CD14-positive monocyte (primary cell): ENCODE data around the gene DACT3. TPM values are rescaled to one million over a fixed set of nuclear protein-coding genes. Genes with fewer than 3 reads are reported as not detected.

Source experiments
- DNase-seq, 3 donors: peaks; one replicate each; pipeline ENCODE4 v3.0.0-alpha.2; 2011 to 2022
- H2AFZ ChIP-seq: 2 replicates; pipeline ENCODE4 v1.6.0; 2012; ENCODE audit warnings: mild to moderate bottlenecking, low read depth, low read length, inconsistent platforms; ENCODE audit not compliant: insufficient read depth, poor library complexity, severe bottlenecking
- H3K27ac ChIP-seq, 2 donors: 1 replicate in 1 of 2; 2 replicates in 1 of 2; pipeline ENCODE4 v1.5.1; 2012 to 2013; ENCODE audit warnings: low read length in 2 of 2, control low read depth in 1 of 2, inconsistent platforms in 1 of 2, low read depth in 1 of 2, mild to moderate bottlenecking in 1 of 2
- H3K27me3 ChIP-seq, 2 donors: one replicate each; pipeline versions ENCODE4 v1.6.0 to v1.6.1; 2011 to 2013; ENCODE audit warnings: low read length in 2 of 2; ENCODE audit not compliant: control insufficient read depth in 2 of 2, insufficient read depth in 2 of 2
- H3K36me3 ChIP-seq, 2 donors: replicated peaks in 1 of 2; 1 replicate in 1 of 2; 2 replicates in 1 of 2; pipeline versions ENCODE4 v1.5.1 to v1.6.1; 2012 to 2013; ENCODE audit warnings: low read length in 2 of 2, control low read depth in 1 of 2, inconsistent platforms in 1 of 2, mild to moderate bottlenecking in 1 of 2; ENCODE audit not compliant: insufficient read depth in 2 of 2, control insufficient read depth in 1 of 2
- H3K4me1 ChIP-seq, 2 donors: 1 replicate in 1 of 2; 2 replicates in 1 of 2; pipeline versions ENCODE4 v1.5.1 to v1.6.1; 2012 to 2013; ENCODE audit warnings: low read length in 2 of 2, control low read depth in 1 of 2, inconsistent platforms in 1 of 2, mild to moderate bottlenecking in 1 of 2, moderate library complexity in 1 of 2; ENCODE audit not compliant: insufficient read depth in 2 of 2, control insufficient read depth in 1 of 2
- H3K4me2 ChIP-seq: replicated peaks from 2 replicates; pipeline ENCODE3; 2012; ENCODE audit warnings: low read length, moderate library complexity, mild to moderate bottlenecking; ENCODE audit not compliant: poor library complexity, severe bottlenecking; ENCODE audit errors: extremely low read depth
- H3K4me3 ChIP-seq, 3 experiments: fragments of 200-600 bp in 1 of 3; sonication (generic) in 1 of 3; replicated peaks in 1 of 3; 1 replicate in 2 of 3; 2 replicates in 1 of 3; pipeline ENCODE4 v1.5.1; 2011 to 2013; ENCODE audit warnings: low read length in 3 of 3, mild to moderate bottlenecking in 3 of 3, control low read depth in 2 of 3, low read depth in 2 of 3, inconsistent platforms in 1 of 3, moderate library complexity in 1 of 3
- H3K79me2 ChIP-seq: 2 replicates; pipeline ENCODE4 v1.6.0; 2012; ENCODE audit warnings: mild to moderate bottlenecking, control low read depth, inconsistent platforms, low read length, moderate library complexity; ENCODE audit not compliant: insufficient read depth
- H3K9ac ChIP-seq: 2 replicates; pipeline ENCODE4 v1.6.0; 2017; ENCODE audit warnings: low read length, mild to moderate bottlenecking; ENCODE audit not compliant: insufficient read depth, poor library complexity, severe bottlenecking
- H3K9me3 ChIP-seq, 2 donors: replicated peaks in 1 of 2; 1 replicate in 1 of 2; 2 replicates in 1 of 2; pipeline versions ENCODE4 v1.5.1 to v1.6.1; 2012 to 2013; ENCODE audit warnings: low read length in 2 of 2, control low read depth in 1 of 2; ENCODE audit not compliant: control insufficient read depth in 1 of 2, insufficient read depth in 1 of 2
- H4K20me1 ChIP-seq: 2 replicates; pipeline ENCODE4 v1.6.0; 2012; ENCODE audit warnings: mild to moderate bottlenecking, low read length, control low read depth, moderate library complexity; ENCODE audit not compliant: insufficient read depth
- H3K27ac Mint-ChIP-seq, 7 donors: one replicate each; pipeline ENCODE4 v1.8.0; 2020; ENCODE audit warnings: mild to moderate bottlenecking in 7 of 7, mixed read lengths in 7 of 7, moderate library complexity in 6 of 7, inconsistent platforms in 2 of 7
- H3K27me3 Mint-ChIP-seq, 3 donors: one replicate each; pipeline ENCODE4 v1.8.0; 2021 to 2022; ENCODE audit warnings: low read depth in 3 of 3, mild to moderate bottlenecking in 3 of 3, mixed read lengths in 3 of 3, moderate library complexity in 3 of 3, inconsistent platforms in 1 of 3
- H3K36me3 Mint-ChIP-seq, 2 donors: one replicate each; pipeline ENCODE4 v1.8.0; 2020; ENCODE audit warnings: mixed read lengths in 2 of 2, inconsistent platforms in 1 of 2, mild to moderate bottlenecking in 1 of 2
- H3K4me1 Mint-ChIP-seq: one replicate; pipeline ENCODE4 v1.8.0; 2020; ENCODE audit warnings: mild to moderate bottlenecking, mixed read lengths
- H3K4me3 Mint-ChIP-seq, 2 donors: one replicate each; pipeline ENCODE4 v1.8.0; 2020; ENCODE audit warnings: mild to moderate bottlenecking in 2 of 2, mixed read lengths in 2 of 2, moderate library complexity in 1 of 2
- H3K9me3 Mint-ChIP-seq, 7 donors: one replicate each; pipeline ENCODE4 v1.8.0; 2020 to 2022; ENCODE audit warnings: mixed read lengths in 7 of 7, mild to moderate bottlenecking in 6 of 7, moderate library complexity in 6 of 7, inconsistent platforms in 2 of 7
- WGBS: methylation state at CpG from one replicate; pipeline ENCODE4 v1.1.5; 2013; ENCODE audit warnings: missing lambda C conversion rate; ENCODE audit not compliant: insufficient coverage; 5-methylcytosine and 5-hydroxymethylcytosine counted together
- intact Hi-C, 2 donors: fragments of 100-400 bp; cut with micrococcal nuclease; formaldehyde crosslinking; loops; one replicate each; pipeline versions ENCODE4 v1.15.0 to v1.15.1; 2023
- polyA plus RNA-seq, 3 donors: library from polyadenylated mRNA; depleted of rRNA in 1 of 3; unstranded in 2 of 3; stranded (reverse) in 1 of 3; fragments of 300-500 nt in 2 of 3; fragments of >200 nt in 1 of 3; fragmentation: Illumina TruSeq in 2 of 3; gene quantifications; 1 replicate in 2 of 3; 2 replicates in 1 of 3; pipeline ENCODE4 v1.2.3, GENCODE V29; 2012 to 2021
- TF ChIP-seq, protein P1 (sequence below): fragments of 200-600 bp; IDR thresholded peaks from one replicate; pipeline ENCODE4 v1.8.0; 2022; ENCODE audit warnings: antibody characterized with exemption, mild to moderate bottlenecking

DACT3 gene
- polyA plus RNA-seq, 3 donors = 0.05 to 0.23 (median 0.09) TPM

DNA sequence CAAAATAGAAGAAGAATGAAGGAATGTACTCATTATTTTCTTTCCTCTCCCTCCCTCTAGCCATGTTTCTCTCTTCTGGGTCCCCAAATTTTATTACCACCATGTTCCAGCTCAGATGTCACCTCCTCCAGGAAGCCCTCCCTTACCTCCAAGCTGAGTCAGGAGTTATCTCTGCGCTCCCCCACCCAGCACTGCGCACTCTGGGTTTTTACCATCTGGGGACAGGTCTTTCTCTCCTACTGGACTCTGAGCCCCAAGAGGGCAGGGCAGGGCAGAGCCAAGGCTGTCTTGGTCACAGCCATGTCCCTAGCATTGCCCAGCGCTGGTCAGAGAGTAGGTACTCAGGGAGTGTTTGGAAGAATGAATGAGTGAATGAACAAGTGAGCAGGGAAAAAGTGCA lies 27.9 kb downstream of the DACT3 start:
- H3K27me3 ChIP-seq = peaks cover 13 to 52% of the 10 kb centered on the region in 2 donors
- peaks cover 29 to 38% of the 10 kb centered on the region in 2 donors for H3K4me1 ChIP-seq
- TF ChIP-seq, protein P1, sequence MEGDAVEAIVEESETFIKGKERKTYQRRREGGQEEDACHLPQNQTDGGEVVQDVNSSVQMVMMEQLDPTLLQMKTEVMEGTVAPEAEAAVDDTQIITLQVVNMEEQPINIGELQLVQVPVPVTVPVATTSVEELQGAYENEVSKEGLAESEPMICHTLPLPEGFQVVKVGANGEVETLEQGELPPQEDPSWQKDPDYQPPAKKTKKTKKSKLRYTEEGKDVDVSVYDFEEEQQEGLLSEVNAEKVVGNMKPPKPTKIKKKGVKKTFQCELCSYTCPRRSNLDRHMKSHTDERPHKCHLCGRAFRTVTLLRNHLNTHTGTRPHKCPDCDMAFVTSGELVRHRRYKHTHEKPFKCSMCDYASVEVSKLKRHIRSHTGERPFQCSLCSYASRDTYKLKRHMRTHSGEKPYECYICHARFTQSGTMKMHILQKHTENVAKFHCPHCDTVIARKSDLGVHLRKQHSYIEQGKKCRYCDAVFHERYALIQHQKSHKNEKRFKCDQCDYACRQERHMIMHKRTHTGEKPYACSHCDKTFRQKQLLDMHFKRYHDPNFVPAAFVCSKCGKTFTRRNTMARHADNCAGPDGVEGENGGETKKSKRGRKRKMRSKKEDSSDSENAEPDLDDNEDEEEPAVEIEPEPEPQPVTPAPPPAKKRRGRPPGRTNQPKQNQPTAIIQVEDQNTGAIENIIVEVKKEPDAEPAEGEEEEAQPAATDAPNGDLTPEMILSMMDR = no peak
- no peak for DNase-seq
- H3K4me2 ChIP-seq = peak overlapping the region; percentile 69
- H3K4me3 ChIP-seq = no peak overlapping the region
- no peak overlapping the region for H3K9ac ChIP-seq
- no peak overlapping the region for H2AFZ ChIP-seq
- no peaks in the 10 kb centered on the region for H3K79me2 ChIP-seq
- Mint-ChIP-seq H3K4me1 (peaks cover 37% of the 10 kb centered on the region), H3K9me3 (peaks cover 0 to 3% (median 0%) of the 10 kb centered on the region in 7 donors), H3K27me3 (peaks cover 37 to 43% (median 40%) of the 10 kb centered on the region in 3 donors), H3K36me3 (peaks cover 0 to 3% of the 10 kb centered on the region in 2 donors), H3K4me3 (peak overlapping the region in 1 of 2 donors; percentile 75), H3K27ac (peak overlapping the region in 5 of 7 donors; percentile 50 to 89 (median 74))
- WGBS = 95% methylated on average over 2 of the region's 3 CpGs
- no peaks in the 10 kb centered on the region for H4K20me1 ChIP-seq
- intact Hi-C loops = no loop called here
- H3K9me3 ChIP-seq = no peaks in the 10 kb centered on the region
- H3K36me3 ChIP-seq = no peaks in the 10 kb centered on the region
- no peak overlapping the region for H3K27ac ChIP-seq

DNA sequence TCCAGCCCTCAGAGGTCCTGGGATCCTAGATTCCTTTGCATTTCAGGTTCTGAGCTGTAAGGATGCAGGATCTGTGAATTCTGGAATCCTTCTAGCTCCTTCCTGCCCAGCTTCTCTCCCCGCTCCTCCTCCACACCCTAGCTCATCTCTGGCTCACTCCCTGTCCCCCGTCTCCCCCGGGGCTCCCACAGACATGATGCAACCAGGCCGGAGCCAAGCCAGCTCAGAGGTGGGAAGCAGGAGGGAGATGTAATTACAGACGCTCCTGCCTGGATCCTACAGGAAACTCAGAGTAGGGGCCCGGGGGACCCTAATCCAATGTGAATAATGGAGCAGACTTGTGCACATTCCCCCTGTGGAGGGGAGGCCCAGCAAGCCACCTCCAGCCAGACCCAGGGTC lies 29.5 kb downstream of the DACT3 start:
- Mint-ChIP-seq H3K27me3 (peaks cover 40 to 43% (median 41%) of the 10 kb centered on the region in 3 donors), H3K4me3 (peak overlapping the region in 1 of 2 donors; percentile 62), H3K27ac (peak overlapping the region in 2 of 7 donors; percentile 28 to 47), H3K36me3 (peaks cover 0 to 4% of the 10 kb centered on the region in 2 donors), H3K9me3 (peaks cover 0 to 3% (median 0%) of the 10 kb centered on the region in 7 donors), H3K4me1 (peaks cover 46% of the 10 kb centered on the region)
- no peak for DNase-seq
- WGBS = 50% methylated on average over 3 of the region's 6 CpGs
- Histone ChIP-seq H3K4me1 (peaks cover 33 to 40% of the 10 kb centered on the region in 2 donors), H3K79me2 (no peaks in the 10 kb centered on the region), H3K9ac (no peak overlapping the region), H3K4me2 (no peak overlapping the region), H3K4me3 (no peak overlapping the region), H4K20me1 (no peaks in the 10 kb centered on the region), H3K27ac (no peak overlapping the region), H3K36me3 (no peaks in the 10 kb centered on the region), H3K27me3 (peaks cover 6 to 36% of the 10 kb centered on the region in 2 donors), H2AFZ (no peak overlapping the region), H3K9me3 (no peaks in the 10 kb centered on the region)
- TF ChIP-seq, protein P1 = no peak
- intact Hi-C loops = no loop called here
